ENCODE measurements around the gene ACTN1. TPM values are rescaled to one million over a fixed set of nuclear protein-coding genes. Genes with fewer than 3 reads are reported as not detected.

ACTN1 gene
- total and polyA plus RNA-seq, 2 experiments from 2014 or later = 121 to 280 TPM

GRCh38 chr14:68851078-68851477, 128.0 kb downstream of the ACTN1 start:
- peaks cover 14% of the 10 kb centered on the region for H3K9me3 Mint-ChIP-seq
- Histone ChIP-seq H3K27ac (ENCODE audit: low read depth) (no peak overlapping the region), H3K36me3 (ENCODE audit: insufficient read depth) (no peaks in the 10 kb centered on the region), H3K4me1 (ENCODE audit: insufficient read depth) (no peaks in the 10 kb centered on the region), H3K4me2 (no peak overlapping the region), H3K4me3 (no peak overlapping the region), H3F3A (replicated peaks; ENCODE audit: low read depth) (no peaks in the 10 kb centered on the region), H4K20me1 (replicated peaks; ENCODE audit: insufficient read depth) (no peaks in the 10 kb centered on the region), H3K9me2 (ENCODE audit: insufficient read depth) (no peaks in the 10 kb centered on the region), H3K79me2 (replicated peaks; ENCODE audit: insufficient read depth) (no peaks in the 10 kb centered on the region), H2AFZ (no peak overlapping the region), H3K27me3 (ENCODE audit: insufficient read depth) (no peaks in the 10 kb centered on the region)
- no peak overlapping the region for H3K4me3 Mint-ChIP-seq
- TF ChIP-seq CTCF (conservative IDR thresholded peaks at IDR 0.05; ENCODE audit: low read depth in 2 of 2) (no peak), EZH2 (IDR thresholded peaks at IDR 0.05; ENCODE audit: low read depth, unreplicated experiment) (no peak), EZH2phosphoT487 (IDR thresholded peaks at IDR 0.05; ENCODE audit: unreplicated experiment) (no peak), REST (IDR thresholded peaks at IDR 0.05; ENCODE audit: unreplicated experiment) (no peak), ZNF462 (CRISPR knock-in tag; IDR thresholded peaks at IDR 0.05) (no peak), ETS1 (IDR thresholded peaks at IDR 0.05) (no peak), JUNB (IDR thresholded peaks at IDR 0.05; ENCODE audit: unreplicated experiment) (no peak), CREB1 (CRISPR knock-in tag; IDR thresholded peaks at IDR 0.05; ENCODE audit: low read depth) (no peak), STAT1 (IDR thresholded peaks at IDR 0.05; ENCODE audit: unreplicated experiment) (no peak), NANOG (IDR thresholded peaks at IDR 0.05; ENCODE audit: borderline replicate concordance) (no peak), POLR2AphosphoS5 (IDR thresholded peaks at IDR 0.05; ENCODE audit: low read depth) (no peak), ZNF114 (CRISPR knock-in tag; IDR thresholded peaks at IDR 0.05) (no peak), ZNF331 (CRISPR knock-in tag; IDR thresholded peaks at IDR 0.05; ENCODE audit: low read depth) (no peak)
- peaks cover 10% of the 10 kb centered on the region; the same call in 1 of the 3 replicates for H3K36me3 Mint-ChIP-seq (ENCODE audit: low read depth)
- peaks cover 9% of the 10 kb centered on the region for H3K27me3 Mint-ChIP-seq (ENCODE audit: insufficient read depth, low read depth, poor library complexity)
- no peak for DNase-seq (ENCODE audit: low spot score)
- H3K27ac Mint-ChIP-seq = no peak overlapping the region
- ATAC-seq = no peak
- H3K4me1 Mint-ChIP-seq = peaks cover 2% of the 10 kb centered on the region; the same call in 1 of the 3 replicates
